Peyer's patch (tissue), 4 donors: ENCODE data around the gene ACBD6. TPM values are rescaled to one million over a fixed set of nuclear protein-coding genes. Genes with fewer than 3 reads are reported as not detected.

Experiments
- DNase-seq, 3 donors: peaks; one replicate each; pipeline ENCODE4 v3.0.0-alpha.2; 2017 to 2019
- H3K27ac ChIP-seq, 4 donors: fragments of 200-600 bp; sonication (generic); one replicate each; pipeline ENCODE4 v1.5.1; 2016 to 2019
- H3K27me3 ChIP-seq, 2 donors: fragments of 200-600 bp; sonication (generic); one replicate each; pipeline ENCODE4 v1.5.1; 2019
- H3K36me3 ChIP-seq, 3 donors: fragments of 200-600 bp; sonication (generic); one replicate each; pipeline ENCODE4 v1.5.1; 2016 to 2019
- H3K4me1 ChIP-seq, 4 donors: fragments of 200-600 bp; sonication (generic); one replicate each; pipeline ENCODE4 v1.5.1; 2016 to 2019
- H3K4me3 ChIP-seq, 4 donors: fragments of 200-600 bp; sonication (generic); 1 replicate in 3 of 4; 2 replicates in 1 of 4; pipeline ENCODE4 v1.5.1; 2016 to 2019; ENCODE audit warnings: mild to moderate bottlenecking in 1 of 4
- H3K9me3 ChIP-seq, 4 donors: fragments of 200-600 bp; sonication (generic); one replicate each; pipeline ENCODE4 v1.5.1; 2016 to 2019; ENCODE audit warnings: mild to moderate bottlenecking in 1 of 4
- POLR2A ChIP-seq, 2 donors: fragments of 450-650 bp; IDR thresholded peaks; one replicate each; pipeline ENCODE4 v1.5.1; 2017; ENCODE audit warnings: antibody characterized with exemption in 2 of 2, mild to moderate bottlenecking in 2 of 2, moderate library complexity in 2 of 2
- total RNA-seq, 4 donors: library from RNA; depleted of rRNA; stranded (reverse); fragments of >200 nt; gene quantifications; one replicate each; pipeline ENCODE4 v1.1.0, GENCODE V29; 2016
- TF ChIP-seq, protein P1 (sequence below), 6 experiments: fragments of 450-650 bp in 4 of 6; fragments of 200-600 bp in 2 of 6; sonication (generic) in 1 of 6; IDR thresholded peaks; one replicate each; pipeline ENCODE4 v1.5.1; 2017 to 2019; ENCODE audit warnings: antibody characterized with exemption in 6 of 6, mild to moderate bottlenecking in 3 of 6, moderate library complexity in 1 of 6

ACBD6 gene
- total RNA-seq, 4 donors from 2014 or later: 32.2 to 56.1 (median 32.7) TPM

DNA sequence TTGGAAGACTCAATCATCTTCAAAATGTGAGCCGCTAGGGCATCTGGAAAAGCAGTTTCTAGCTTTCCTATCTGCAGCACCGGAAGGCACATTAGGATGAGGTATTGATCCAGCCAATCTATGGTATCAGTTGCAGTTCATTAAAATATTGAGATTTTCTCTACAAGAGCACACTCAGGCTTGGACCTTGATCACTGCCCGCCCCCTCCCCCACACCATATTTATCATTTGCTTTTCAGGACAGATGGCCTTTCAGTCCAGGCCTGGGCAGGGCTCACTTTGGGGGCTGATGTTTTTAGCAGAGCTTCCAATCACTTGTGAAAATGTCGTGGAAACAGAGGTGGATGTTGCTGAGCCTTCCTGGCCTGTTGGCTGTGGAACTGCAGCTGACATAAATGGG, 254.8 kb downstream of the ACBD6 start:
- Histone ChIP-seq H3K27ac (no peak overlapping the region), H3K4me1 (peaks cover 0 to 5% (median 0%) of the 10 kb centered on the region in 4 donors), H3K27me3 (no peaks in the 10 kb centered on the region), H3K4me3 (no peak overlapping the region), H3K36me3 (no peaks in the 10 kb centered on the region), H3K9me3 (no peaks in the 10 kb centered on the region)
- no peak for TF ChIP-seq POLR2A (IDR thresholded peaks at IDR 0.05)
- TF ChIP-seq, protein P1, sequence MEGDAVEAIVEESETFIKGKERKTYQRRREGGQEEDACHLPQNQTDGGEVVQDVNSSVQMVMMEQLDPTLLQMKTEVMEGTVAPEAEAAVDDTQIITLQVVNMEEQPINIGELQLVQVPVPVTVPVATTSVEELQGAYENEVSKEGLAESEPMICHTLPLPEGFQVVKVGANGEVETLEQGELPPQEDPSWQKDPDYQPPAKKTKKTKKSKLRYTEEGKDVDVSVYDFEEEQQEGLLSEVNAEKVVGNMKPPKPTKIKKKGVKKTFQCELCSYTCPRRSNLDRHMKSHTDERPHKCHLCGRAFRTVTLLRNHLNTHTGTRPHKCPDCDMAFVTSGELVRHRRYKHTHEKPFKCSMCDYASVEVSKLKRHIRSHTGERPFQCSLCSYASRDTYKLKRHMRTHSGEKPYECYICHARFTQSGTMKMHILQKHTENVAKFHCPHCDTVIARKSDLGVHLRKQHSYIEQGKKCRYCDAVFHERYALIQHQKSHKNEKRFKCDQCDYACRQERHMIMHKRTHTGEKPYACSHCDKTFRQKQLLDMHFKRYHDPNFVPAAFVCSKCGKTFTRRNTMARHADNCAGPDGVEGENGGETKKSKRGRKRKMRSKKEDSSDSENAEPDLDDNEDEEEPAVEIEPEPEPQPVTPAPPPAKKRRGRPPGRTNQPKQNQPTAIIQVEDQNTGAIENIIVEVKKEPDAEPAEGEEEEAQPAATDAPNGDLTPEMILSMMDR (IDR thresholded peaks at IDR 0.05): no peak
- DNase-seq: no peak

DNA sequence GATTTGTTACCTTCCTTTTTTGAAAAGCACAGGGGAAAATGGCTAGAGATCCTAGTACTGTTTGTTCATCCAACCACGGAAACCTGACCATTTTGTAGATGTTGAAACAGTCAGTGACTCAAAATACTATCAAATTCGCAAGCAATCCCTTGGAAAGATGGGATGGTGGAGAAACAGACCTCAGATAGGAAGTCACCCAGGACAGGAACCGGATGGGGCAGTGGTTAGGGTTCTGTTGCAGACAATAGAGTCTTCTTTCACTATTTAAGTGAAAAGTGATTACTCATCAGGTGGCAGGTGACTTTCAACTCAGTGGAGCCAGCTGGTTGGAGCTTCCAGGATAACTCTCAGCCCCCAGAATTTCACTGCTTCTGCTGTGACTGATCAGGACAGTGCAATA, 255.3 kb downstream of the ACBD6 start:
- TF ChIP-seq POLR2A (IDR thresholded peaks at IDR 0.05): no peak
- TF ChIP-seq, protein P1 (IDR thresholded peaks at IDR 0.05): no peak
- H3K4me3 ChIP-seq: no peak overlapping the region
- peak in 1 of 3 donors; percentile 5 for DNase-seq
- H3K27ac ChIP-seq: no peak overlapping the region
- H3K4me1 ChIP-seq: peaks cover 0 to 5% (median 0%) of the 10 kb centered on the region in 4 donors
- H3K9me3 ChIP-seq: no peaks in the 10 kb centered on the region
- no peaks in the 10 kb centered on the region for H3K36me3 ChIP-seq
- no peaks in the 10 kb centered on the region for H3K27me3 ChIP-seq

DNA sequence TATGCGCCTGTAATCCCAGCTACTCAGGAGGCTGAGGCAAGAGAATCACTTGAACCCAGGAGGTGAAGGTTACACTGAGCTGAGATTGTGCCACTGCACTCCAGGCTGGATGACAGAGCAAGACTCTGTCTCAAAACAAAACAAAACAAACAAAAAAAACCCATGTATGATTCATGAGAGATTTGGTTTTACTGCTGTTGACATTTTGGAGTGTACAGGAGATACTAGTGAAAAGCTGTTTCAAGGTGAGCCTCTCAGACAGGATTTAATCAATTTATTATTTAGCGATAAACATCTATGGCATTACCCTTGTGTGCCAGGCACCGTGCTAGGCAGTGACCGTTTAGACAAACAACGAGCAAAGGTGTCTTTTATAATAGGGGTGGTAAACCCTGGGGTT, 255.8 kb downstream of the ACBD6 start:
- no peaks in the 10 kb centered on the region for H3K9me3 ChIP-seq
- TF ChIP-seq POLR2A (IDR thresholded peaks at IDR 0.05): no peak
- TF ChIP-seq, protein P1 (IDR thresholded peaks at IDR 0.05): no peak
- H3K27me3 ChIP-seq: no peaks in the 10 kb centered on the region
- peak in 1 of 3 donors; percentile 15 for DNase-seq
- H3K4me3 ChIP-seq: no peak overlapping the region
- H3K4me1 ChIP-seq: peaks cover 0 to 5% (median 0%) of the 10 kb centered on the region in 4 donors
- H3K36me3 ChIP-seq: no peaks in the 10 kb centered on the region
- H3K27ac ChIP-seq: no peak overlapping the region

DNA sequence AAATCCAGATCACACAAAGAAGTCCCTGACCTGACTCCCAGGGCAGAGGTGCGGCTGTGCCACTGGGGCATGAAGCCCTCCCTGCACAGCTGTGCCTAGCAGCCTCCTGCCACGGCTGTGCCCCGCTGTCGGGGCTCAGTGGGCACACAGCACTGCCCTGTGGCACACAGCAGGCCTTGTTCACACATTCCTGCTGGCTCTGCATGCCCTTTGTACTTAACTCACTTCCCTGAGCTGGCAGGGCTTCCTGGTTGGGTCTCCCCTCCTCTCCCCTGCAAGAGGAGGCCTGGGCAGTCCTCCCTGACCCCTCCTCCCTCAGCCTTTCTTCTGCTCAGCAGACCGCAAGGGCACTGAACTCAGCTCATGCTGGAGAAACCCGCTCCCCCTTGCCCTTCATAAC, 257.5 kb downstream of the ACBD6 start:
- no peaks in the 10 kb centered on the region for H3K9me3 ChIP-seq
- DNase-seq: peak in 1 of 3 donors; percentile 63
- no peak overlapping the region for H3K27ac ChIP-seq
- H3K4me1 ChIP-seq: peaks cover 0 to 5% (median 0%) of the 10 kb centered on the region in 4 donors
- H3K36me3 ChIP-seq: no peaks in the 10 kb centered on the region
- no peaks in the 10 kb centered on the region for H3K27me3 ChIP-seq
- TF ChIP-seq, protein P1 (IDR thresholded peaks at IDR 0.05): no peak
- no peak for TF ChIP-seq POLR2A (IDR thresholded peaks at IDR 0.05)
- no peak overlapping the region for H3K4me3 ChIP-seq

DNA sequence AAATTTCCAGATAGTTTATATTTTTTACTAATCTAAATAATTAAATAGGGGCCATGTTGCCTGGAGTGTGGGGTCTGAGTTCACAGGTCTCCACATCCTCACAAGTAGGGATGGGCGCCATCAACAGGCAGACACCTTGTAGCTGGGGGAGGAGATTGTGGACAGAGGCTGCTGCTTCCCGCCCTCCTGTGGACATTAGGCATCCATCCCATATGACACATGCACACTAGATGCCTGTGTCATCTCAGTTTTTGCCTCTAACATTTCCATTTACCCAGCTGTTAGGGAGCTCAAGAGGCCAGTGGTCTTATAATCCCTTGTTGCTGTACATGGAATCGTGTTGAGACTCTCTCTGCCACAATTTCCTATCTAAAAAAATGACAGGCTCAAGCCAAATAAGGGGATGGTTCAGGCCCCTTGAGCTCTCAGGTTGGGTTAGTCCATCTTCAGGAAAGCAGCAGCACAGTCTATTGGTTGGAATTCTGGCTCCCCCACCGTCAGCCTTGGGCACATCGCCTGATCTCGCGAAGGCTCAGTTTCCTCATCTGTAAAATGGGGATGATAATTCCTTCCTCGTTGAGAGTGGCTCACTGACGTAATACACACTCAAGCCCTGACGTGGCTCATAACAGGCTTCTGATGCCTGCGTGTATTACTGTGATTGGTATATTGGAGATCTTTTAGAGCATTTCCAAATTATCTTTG, 258.7 kb downstream of the ACBD6 start:
- no peak overlapping the region for H3K4me3 ChIP-seq
- no peak overlapping the region for H3K27ac ChIP-seq
- H3K9me3 ChIP-seq: no peaks in the 10 kb centered on the region
- DNase-seq: peak in 1 of 3 donors; percentile 7
- no peak for TF ChIP-seq POLR2A (IDR thresholded peaks at IDR 0.05)
- TF ChIP-seq, protein P1 (IDR thresholded peaks at IDR 0.05): no peak
- peaks cover 0 to 5% (median 0%) of the 10 kb centered on the region in 4 donors for H3K4me1 ChIP-seq
- H3K27me3 ChIP-seq: peaks cover 0 to 6% of the 10 kb centered on the region in 2 donors
- H3K36me3 ChIP-seq: no peaks in the 10 kb centered on the region
